ENCODE measurements around the gene CD300A. TPM values are rescaled to one million over a fixed set of nuclear protein-coding genes. Genes with fewer than 3 reads are reported as not detected.

CD300A gene
- polyA plus RNA-seq, 2 donors: 1.3 to 1.6 TPM

DNA sequence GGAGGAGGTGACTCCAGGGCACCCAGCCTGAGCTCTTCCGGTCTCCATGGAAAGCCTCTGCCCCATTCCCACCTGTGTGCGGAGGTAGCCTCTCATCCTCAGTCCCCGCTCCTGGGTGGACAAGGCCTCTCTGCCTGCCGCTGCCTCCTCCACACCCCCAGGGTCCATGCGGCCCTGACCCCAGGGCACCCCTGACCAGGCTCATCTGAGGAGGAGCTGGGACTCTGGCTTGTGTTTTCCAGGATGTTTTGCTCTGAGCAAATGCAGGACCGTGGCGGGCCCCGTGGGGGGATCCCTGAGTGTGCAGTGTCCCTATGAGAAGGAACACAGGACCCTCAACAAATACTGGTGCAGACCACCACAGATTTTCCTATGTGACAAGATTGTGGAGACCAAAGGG is 6.9 kb downstream of the CD300A start:
- WGBS, 2 donors: 86% methylated on average over 8 of the region's 8 CpGs
- Histone ChIP-seq H3K4me3 (ENCODE audit: low read depth in 1 of 2, low read length in 2 of 2) (no peak overlapping the region), H3K27me3 (ENCODE audit: control insufficient read depth in 1 of 2, insufficient read depth in 2 of 2, low read length in 2 of 2) (no peaks in the 10 kb centered on the region), H3K9me3 (ENCODE audit: control insufficient read depth in 2 of 2, insufficient read depth in 1 of 2, low read depth in 1 of 2, low read length in 1 of 2) (peaks cover 0 to 9% of the 10 kb centered on the region in 2 donors), H3K36me3 (ENCODE audit: control insufficient read depth in 2 of 2, insufficient read depth in 2 of 2, low read length in 1 of 2) (no peaks in the 10 kb centered on the region), H3K27ac (ENCODE audit: low read depth in 2 of 2, low read length in 1 of 2) (no peak overlapping the region), H3K4me1 (ENCODE audit: control insufficient read depth in 2 of 2, insufficient read depth in 2 of 2, low read length in 1 of 2) (no peaks in the 10 kb centered on the region)

- WGBS, 2 donors: 68 to 76% methylated on average over 9 of the region's 9 CpGs
- Histone ChIP-seq H3K4me1 (ENCODE audit: control insufficient read depth in 2 of 2, insufficient read depth in 2 of 2, low read length in 1 of 2) (no peaks in the 10 kb centered on the region), H3K27me3 (ENCODE audit: control insufficient read depth in 1 of 2, insufficient read depth in 2 of 2, low read length in 2 of 2) (no peaks in the 10 kb centered on the region), H3K9me3 (ENCODE audit: control insufficient read depth in 2 of 2, insufficient read depth in 1 of 2, low read depth in 1 of 2, low read length in 1 of 2) (peaks cover 0 to 9% of the 10 kb centered on the region in 2 donors), H3K4me3 (ENCODE audit: low read depth in 1 of 2, low read length in 2 of 2) (no peak overlapping the region), H3K27ac (ENCODE audit: low read depth in 2 of 2, low read length in 1 of 2) (no peak overlapping the region), H3K36me3 (ENCODE audit: control insufficient read depth in 2 of 2, insufficient read depth in 2 of 2, low read length in 1 of 2) (no peaks in the 10 kb centered on the region)
Measured at GRCh38 chr17:74474043-74474792, 7.8 kb downstream of the CD300A start.

DNA sequence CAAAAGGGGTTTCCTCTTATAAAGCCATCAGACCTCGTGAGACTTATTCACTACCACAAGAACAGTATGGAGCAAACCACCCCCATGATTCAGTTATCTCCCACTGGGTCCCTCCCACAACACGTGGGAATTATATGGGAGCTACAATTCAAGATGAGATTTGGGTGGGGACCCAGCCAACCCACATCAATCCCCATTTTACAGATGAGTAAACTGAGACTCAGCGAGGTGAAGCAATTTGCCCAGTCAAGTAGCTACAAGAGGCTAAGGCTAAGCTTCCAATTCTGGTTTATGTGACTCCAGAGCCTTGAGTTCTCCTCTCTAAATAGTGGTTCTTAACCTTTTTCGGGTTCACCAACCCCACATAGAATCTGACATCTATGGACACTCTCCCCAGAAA is 8.8 kb downstream of the CD300A start:
- Histone ChIP-seq H3K36me3 (ENCODE audit: control insufficient read depth in 2 of 2, insufficient read depth in 2 of 2, low read length in 1 of 2) (no peaks in the 10 kb centered on the region), H3K4me3 (ENCODE audit: low read depth in 1 of 2, low read length in 2 of 2) (no peak overlapping the region)
- 83 to 86% methylated on average over 4 of the region's 4 CpGs for WGBS, 2 donors

DNA sequence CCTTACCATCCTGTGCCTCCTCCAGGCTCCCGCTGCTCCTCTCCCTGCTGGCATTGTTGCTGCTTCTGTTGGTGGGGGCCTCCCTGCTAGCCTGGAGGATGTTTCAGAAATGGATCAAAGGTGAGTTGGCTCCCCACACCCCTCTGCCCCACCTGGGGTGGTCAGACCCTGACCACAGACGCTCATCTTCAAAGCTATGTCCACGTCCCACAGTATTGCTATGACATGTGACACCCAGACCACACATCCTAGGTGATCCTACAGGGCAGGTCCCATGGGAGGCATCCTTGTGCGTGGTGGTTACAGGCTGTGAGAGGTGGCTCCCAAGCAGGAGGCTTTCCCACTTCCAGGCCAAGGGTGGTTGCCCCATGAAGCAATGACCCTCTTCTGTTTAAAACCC is 11.0 kb downstream of the CD300A start:
- Histone ChIP-seq H3K4me3 (ENCODE audit: low read depth in 1 of 2, low read length in 2 of 2) (no peak overlapping the region), H3K9me3 (ENCODE audit: control insufficient read depth in 2 of 2, insufficient read depth in 1 of 2, low read depth in 1 of 2, low read length in 1 of 2) (peaks cover 0 to 9% of the 10 kb centered on the region in 2 donors), H3K27ac (ENCODE audit: low read depth in 2 of 2, low read length in 1 of 2) (no peak overlapping the region), H3K4me1 (ENCODE audit: control insufficient read depth in 2 of 2, insufficient read depth in 2 of 2, low read length in 1 of 2) (no peaks in the 10 kb centered on the region), H3K27me3 (ENCODE audit: control insufficient read depth in 1 of 2, insufficient read depth in 2 of 2, low read length in 2 of 2) (no peaks in the 10 kb centered on the region), H3K36me3 (ENCODE audit: control insufficient read depth in 2 of 2, insufficient read depth in 2 of 2, low read length in 1 of 2) (no peaks in the 10 kb centered on the region)
- 74 to 78% methylated on average over 4 of the region's 4 CpGs for WGBS, 2 donors

More for the DNA sequence above, 8.8 kb downstream of the CD300A start:
- peaks cover 0 to 9% of the 10 kb centered on the region in 2 donors for H3K9me3 ChIP-seq (ENCODE audit: control insufficient read depth in 2 of 2, insufficient read depth in 1 of 2, low read depth in 1 of 2, low read length in 1 of 2)
- no peaks in the 10 kb centered on the region for H3K4me1 ChIP-seq (ENCODE audit: control insufficient read depth in 2 of 2, insufficient read depth in 2 of 2, low read length in 1 of 2)
- no peak overlapping the region for H3K27ac ChIP-seq (ENCODE audit: low read depth in 2 of 2, low read length in 1 of 2)
- no peaks in the 10 kb centered on the region for H3K27me3 ChIP-seq (ENCODE audit: control insufficient read depth in 1 of 2, insufficient read depth in 2 of 2, low read length in 2 of 2)

GRCh38 chr17:74478420-74479100 is 12.1 kb downstream of the CD300A start:
- Histone ChIP-seq H3K27ac (ENCODE audit: low read depth in 2 of 2, low read length in 1 of 2) (no peak overlapping the region), H3K4me3 (ENCODE audit: low read depth in 1 of 2, low read length in 2 of 2) (no peak overlapping the region), H3K36me3 (ENCODE audit: control insufficient read depth in 2 of 2, insufficient read depth in 2 of 2, low read length in 1 of 2) (no peaks in the 10 kb centered on the region), H3K27me3 (ENCODE audit: control insufficient read depth in 1 of 2, insufficient read depth in 2 of 2, low read length in 2 of 2) (no peaks in the 10 kb centered on the region), H3K4me1 (ENCODE audit: control insufficient read depth in 2 of 2, insufficient read depth in 2 of 2, low read length in 1 of 2) (no peaks in the 10 kb centered on the region), H3K9me3 (ENCODE audit: control insufficient read depth in 2 of 2, insufficient read depth in 1 of 2, low read depth in 1 of 2, low read length in 1 of 2) (peaks cover 0 to 9% of the 10 kb centered on the region in 2 donors)
- 48% methylated on average over 6 of the region's 6 CpGs for WGBS, 2 donors

- peaks cover 0 to 9% of the 10 kb centered on the region in 2 donors for H3K9me3 ChIP-seq (ENCODE audit: control insufficient read depth in 2 of 2, insufficient read depth in 1 of 2, low read depth in 1 of 2, low read length in 1 of 2)
- no peaks in the 10 kb centered on the region for H3K36me3 ChIP-seq (ENCODE audit: control insufficient read depth in 2 of 2, insufficient read depth in 2 of 2, low read length in 1 of 2)
- no peak overlapping the region for H3K4me3 ChIP-seq (ENCODE audit: low read depth in 1 of 2, low read length in 2 of 2)
- no peaks in the 10 kb centered on the region for H3K4me1 ChIP-seq (ENCODE audit: control insufficient read depth in 2 of 2, insufficient read depth in 2 of 2, low read length in 1 of 2)
- no peaks in the 10 kb centered on the region for H3K27me3 ChIP-seq (ENCODE audit: control insufficient read depth in 1 of 2, insufficient read depth in 2 of 2, low read length in 2 of 2)
- H3K27ac ChIP-seq (ENCODE audit: low read depth in 2 of 2, low read length in 1 of 2): no peak overlapping the region
- WGBS, 2 donors: 70 to 73% methylated on average over 7 to 8 of the region's 8 CpGs
Measured at GRCh38 chr17:74480290-74480689, 13.9 kb downstream of the CD300A start.

DNA sequence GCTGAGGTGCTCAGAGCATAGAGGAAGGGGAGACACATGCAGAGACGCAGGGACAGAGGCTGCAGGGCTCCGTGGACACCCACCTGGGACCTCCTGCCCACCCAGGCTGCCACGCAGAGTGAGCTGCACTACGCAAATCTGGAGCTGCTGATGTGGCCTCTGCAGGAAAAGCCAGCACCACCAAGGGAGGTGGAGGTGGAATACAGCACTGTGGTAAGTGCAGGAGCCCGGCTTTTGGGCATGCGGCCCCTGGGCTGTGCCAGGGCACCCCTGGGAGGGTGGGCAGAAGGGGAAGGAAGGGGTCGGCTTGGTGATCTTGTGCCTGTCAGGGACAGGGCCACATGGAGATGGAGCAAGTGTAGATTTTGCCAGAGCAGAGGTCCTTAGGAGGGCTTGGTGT is 15.2 kb downstream of the CD300A start:
- Histone ChIP-seq H3K27ac (ENCODE audit: low read depth in 2 of 2, low read length in 1 of 2) (no peak overlapping the region), H3K4me1 (ENCODE audit: control insufficient read depth in 2 of 2, insufficient read depth in 2 of 2, low read length in 1 of 2) (no peaks in the 10 kb centered on the region), H3K4me3 (ENCODE audit: low read depth in 1 of 2, low read length in 2 of 2) (no peak overlapping the region), H3K27me3 (ENCODE audit: control insufficient read depth in 1 of 2, insufficient read depth in 2 of 2, low read length in 2 of 2) (no peaks in the 10 kb centered on the region), H3K36me3 (ENCODE audit: control insufficient read depth in 2 of 2, insufficient read depth in 2 of 2, low read length in 1 of 2) (no peaks in the 10 kb centered on the region), H3K9me3 (ENCODE audit: control insufficient read depth in 2 of 2, insufficient read depth in 1 of 2, low read depth in 1 of 2, low read length in 1 of 2) (no peaks in the 10 kb centered on the region)
- 79 to 82% methylated on average over 7 of the region's 7 CpGs for WGBS, 2 donors

DNA sequence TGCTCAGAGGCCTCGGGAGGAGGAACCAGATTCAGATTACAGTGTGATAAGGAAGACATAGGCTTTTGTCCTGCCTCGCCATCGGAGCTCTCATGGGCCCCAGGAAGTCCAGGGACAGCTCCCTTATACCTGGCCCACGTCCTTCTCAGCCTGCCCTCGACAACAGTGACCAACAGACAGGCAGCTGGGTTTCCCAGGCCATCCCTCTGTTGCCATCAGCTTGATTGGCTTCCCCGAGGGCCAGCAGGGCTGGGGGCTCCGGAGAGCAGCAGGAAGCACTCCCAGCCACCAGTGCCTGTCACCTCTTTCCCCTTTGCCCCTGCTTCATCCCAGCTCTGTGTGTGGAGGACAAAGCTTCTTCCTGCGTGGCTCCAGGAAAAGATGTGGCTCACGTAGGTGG is 17.6 kb downstream of the CD300A start:
- WGBS, 2 donors: 62 to 64% methylated on average over 9 of the region's 9 CpGs
- no peaks in the 10 kb centered on the region for H3K27me3 ChIP-seq (ENCODE audit: control insufficient read depth in 1 of 2, insufficient read depth in 2 of 2, low read length in 2 of 2)
- H3K36me3 ChIP-seq (ENCODE audit: control insufficient read depth in 2 of 2, insufficient read depth in 2 of 2, low read length in 1 of 2): no peaks in the 10 kb centered on the region
- H3K4me1 ChIP-seq (ENCODE audit: control insufficient read depth in 2 of 2, insufficient read depth in 2 of 2, low read length in 1 of 2): no peaks in the 10 kb centered on the region
- no peak overlapping the region for H3K4me3 ChIP-seq (ENCODE audit: low read depth in 1 of 2, low read length in 2 of 2)
- no peaks in the 10 kb centered on the region for H3K9me3 ChIP-seq (ENCODE audit: control insufficient read depth in 2 of 2, insufficient read depth in 1 of 2, low read depth in 1 of 2, low read length in 1 of 2)
- no peak overlapping the region for H3K27ac ChIP-seq (ENCODE audit: low read depth in 2 of 2, low read length in 1 of 2)

- 63 to 66% methylated on average over 9 of the region's 9 CpGs for WGBS, 2 donors
- no peaks in the 10 kb centered on the region for H3K4me1 ChIP-seq (ENCODE audit: control insufficient read depth in 2 of 2, insufficient read depth in 2 of 2, low read length in 1 of 2)
- H3K4me3 ChIP-seq (ENCODE audit: low read depth in 1 of 2, low read length in 2 of 2): no peak overlapping the region
- H3K27ac ChIP-seq (ENCODE audit: low read depth in 2 of 2, low read length in 1 of 2): no peak overlapping the region
- H3K9me3 ChIP-seq (ENCODE audit: control insufficient read depth in 2 of 2, insufficient read depth in 1 of 2, low read depth in 1 of 2, low read length in 1 of 2): no peaks in the 10 kb centered on the region
- no peaks in the 10 kb centered on the region for H3K27me3 ChIP-seq (ENCODE audit: control insufficient read depth in 1 of 2, insufficient read depth in 2 of 2, low read length in 2 of 2)
- no peaks in the 10 kb centered on the region for H3K36me3 ChIP-seq (ENCODE audit: control insufficient read depth in 2 of 2, insufficient read depth in 2 of 2, low read length in 1 of 2)
Measured at GRCh38 chr17:74485022-74485743, 18.7 kb downstream of the CD300A start.

Data from esophagus (tissue), 2 donors.